Immature natural killer cell (primary cell): ENCODE results near the gene VAMP2. TPM values are rescaled to one million over a fixed set of nuclear protein-coding genes. Genes with fewer than 3 reads are reported as not detected.

ENCODE experiments used
- DNase-seq, 3 donors: peaks; one replicate each; pipeline ENCODE4 v3.0.0; 2022; ENCODE audit warnings: mixed read lengths in 1 of 3
- H3K27ac Mint-ChIP-seq, 6 donors: one replicate each; pipeline ENCODE4 v1.8.0; 2020; ENCODE audit warnings: mixed read lengths in 6 of 6, mild to moderate bottlenecking in 5 of 6, inconsistent platforms in 4 of 6, moderate library complexity in 3 of 6
- H3K27me3 Mint-ChIP-seq, 3 donors: one replicate each; pipeline ENCODE4 v1.8.0; 2020 to 2021; ENCODE audit warnings: low read depth in 3 of 3, mild to moderate bottlenecking in 3 of 3, mixed read lengths in 3 of 3, moderate library complexity in 3 of 3, inconsistent platforms in 1 of 3
- H3K36me3 Mint-ChIP-seq, 3 donors: one replicate each; pipeline ENCODE4 v1.8.0; 2020; ENCODE audit warnings: mixed read lengths in 3 of 3, inconsistent platforms in 2 of 3, mild to moderate bottlenecking in 2 of 3
- H3K4me1 Mint-ChIP-seq, 2 donors: one replicate each; pipeline ENCODE4 v1.8.0; 2020; ENCODE audit warnings: inconsistent platforms in 2 of 2, mild to moderate bottlenecking in 2 of 2, mixed read lengths in 2 of 2, moderate library complexity in 1 of 2
- H3K4me3 Mint-ChIP-seq, 5 donors: one replicate each; pipeline ENCODE4 v1.8.0; 2020; ENCODE audit warnings: mild to moderate bottlenecking in 5 of 5, mixed read lengths in 5 of 5, inconsistent platforms in 3 of 5, moderate library complexity in 3 of 5
- H3K9me3 Mint-ChIP-seq, 6 donors: one replicate each; pipeline ENCODE4 v1.8.0; 2020; ENCODE audit warnings: mild to moderate bottlenecking in 6 of 6, mixed read lengths in 6 of 6, inconsistent platforms in 4 of 6, moderate library complexity in 3 of 6
- polyA plus RNA-seq, 3 donors: library from polyadenylated mRNA; unstranded; fragments of 300-500 nt; fragmentation: Illumina TruSeq; gene quantifications; one replicate each; pipeline ENCODE4 v1.2.3, GENCODE V29; 2021

The VAMP2 gene
- polyA plus RNA-seq, 3 donors from 2014 or later: 33.6 to 93.6 (median 39.5) TPM

DNA sequence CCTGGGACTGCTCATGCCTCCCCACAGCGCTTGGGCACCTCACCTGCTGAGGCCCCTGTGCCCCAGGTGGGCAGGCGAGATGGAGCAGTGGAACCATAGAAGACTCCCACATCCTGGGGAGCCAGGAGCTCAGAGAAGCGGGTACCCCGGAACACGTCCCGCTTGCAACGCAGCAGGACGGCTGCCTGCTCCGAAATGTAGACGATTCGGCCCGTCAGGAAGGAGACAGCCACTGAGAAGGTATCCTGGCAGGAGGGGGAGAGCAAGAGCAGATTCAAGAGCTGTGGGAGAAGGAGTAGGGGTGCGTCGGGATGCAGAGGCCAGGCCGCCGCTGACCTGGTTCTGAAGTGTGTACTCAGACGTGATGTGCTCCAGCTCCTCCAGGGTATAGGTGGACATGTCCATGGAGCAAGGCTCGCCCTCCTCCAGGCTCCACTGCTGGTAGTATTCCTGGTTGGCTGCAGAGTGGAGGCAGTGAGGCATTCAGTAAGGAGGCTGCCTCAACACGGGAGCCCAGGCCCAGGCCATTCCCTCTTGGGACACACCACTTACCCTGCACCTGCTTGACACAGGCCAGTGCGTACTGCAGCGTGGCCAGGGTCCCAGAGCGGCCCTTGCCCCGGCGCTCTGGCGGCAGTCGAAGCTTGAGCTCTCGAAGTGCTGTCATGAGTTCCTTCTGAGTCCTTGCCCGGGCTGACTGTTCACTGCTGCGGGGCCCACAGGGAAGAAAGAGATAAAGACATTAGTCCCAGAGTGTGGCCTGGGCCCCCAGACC lies 13.1 kb downstream of the VAMP2 start:
- Mint-ChIP-seq H3K27ac (peak overlapping the region; percentile 53 to 92 (median 66)), H3K36me3 (peaks cover 4 to 25% (median 12%) of the 10 kb centered on the region in 3 donors), H3K4me1 (peaks cover 9 to 40% of the 10 kb centered on the region in 2 donors), H3K27me3 (peaks cover 54 to 64% (median 59%) of the 10 kb centered on the region in 3 donors), H3K9me3 (peaks cover 0 to 4% (median 0%) of the 10 kb centered on the region in 6 donors), H3K4me3 (peak overlapping the region in 4 of 5 donors; percentile 6 to 53 (median 38))
- no peak for DNase-seq

DNA sequence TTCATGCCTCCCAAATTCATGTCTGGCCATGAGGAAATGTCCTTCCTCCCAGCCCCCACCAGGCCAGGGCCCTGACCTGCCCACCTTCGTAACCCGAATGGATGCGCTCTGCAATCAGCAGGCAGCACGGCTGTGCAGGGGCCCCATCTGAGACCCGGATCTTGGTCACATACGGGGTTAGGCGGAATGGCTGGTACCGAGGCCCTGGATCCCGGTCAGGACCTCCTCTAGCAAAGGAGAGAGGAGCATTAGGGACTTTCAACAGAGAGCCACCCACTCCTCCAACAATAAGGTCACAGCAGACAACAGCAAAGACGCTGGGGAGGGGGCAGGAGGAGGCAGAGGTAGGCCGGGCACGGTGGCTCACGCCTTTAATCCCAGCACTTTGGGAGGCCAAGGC lies 14.2 kb downstream of the VAMP2 start:
- H3K27ac Mint-ChIP-seq: peak overlapping the region in 2 of 6 donors; percentile 30 to 57
- H3K36me3 Mint-ChIP-seq: peaks cover 4 to 31% (median 12%) of the 10 kb centered on the region in 3 donors
- peaks cover 0 to 4% (median 0%) of the 10 kb centered on the region in 6 donors for H3K9me3 Mint-ChIP-seq
- peaks cover 9 to 39% of the 10 kb centered on the region in 2 donors for H3K4me1 Mint-ChIP-seq
- H3K4me3 Mint-ChIP-seq: peak overlapping the region in 1 of 5 donors; percentile 13
- no peak for DNase-seq
- peaks cover 55 to 66% (median 58%) of the 10 kb centered on the region in 3 donors for H3K27me3 Mint-ChIP-seq

- Mint-ChIP-seq H3K27me3 (peaks cover 55 to 69% (median 56%) of the 10 kb centered on the region in 3 donors), H3K9me3 (peaks cover 0 to 4% (median 0%) of the 10 kb centered on the region in 6 donors), H3K36me3 (peaks cover 4 to 31% (median 12%) of the 10 kb centered on the region in 3 donors), H3K27ac (peak overlapping the region in 4 of 6 donors; percentile 42 to 73 (median 59)), H3K4me3 (peak overlapping the region in 1 of 5 donors; percentile 33), H3K4me1 (peaks cover 9 to 33% of the 10 kb centered on the region in 2 donors)
- no peak for DNase-seq
Observed at GRCh38 chr17:8147805-8148404, 14.8 kb downstream of the VAMP2 start.

GRCh38 chr17:8147141-8147804 lies 15.5 kb downstream of the VAMP2 start:
- Mint-ChIP-seq H3K27me3 (peaks cover 55 to 64% (median 56%) of the 10 kb centered on the region in 3 donors), H3K4me3 (peak overlapping the region in 1 of 5 donors; percentile 33), H3K4me1 (peaks cover 9 to 26% of the 10 kb centered on the region in 2 donors), H3K36me3 (peaks cover 4 to 31% (median 12%) of the 10 kb centered on the region in 3 donors), H3K9me3 (peaks cover 0 to 4% (median 0%) of the 10 kb centered on the region in 6 donors), H3K27ac (peak overlapping the region in 3 of 6 donors; percentile 42 to 61 (median 57))
- DNase-seq: no peak

DNA sequence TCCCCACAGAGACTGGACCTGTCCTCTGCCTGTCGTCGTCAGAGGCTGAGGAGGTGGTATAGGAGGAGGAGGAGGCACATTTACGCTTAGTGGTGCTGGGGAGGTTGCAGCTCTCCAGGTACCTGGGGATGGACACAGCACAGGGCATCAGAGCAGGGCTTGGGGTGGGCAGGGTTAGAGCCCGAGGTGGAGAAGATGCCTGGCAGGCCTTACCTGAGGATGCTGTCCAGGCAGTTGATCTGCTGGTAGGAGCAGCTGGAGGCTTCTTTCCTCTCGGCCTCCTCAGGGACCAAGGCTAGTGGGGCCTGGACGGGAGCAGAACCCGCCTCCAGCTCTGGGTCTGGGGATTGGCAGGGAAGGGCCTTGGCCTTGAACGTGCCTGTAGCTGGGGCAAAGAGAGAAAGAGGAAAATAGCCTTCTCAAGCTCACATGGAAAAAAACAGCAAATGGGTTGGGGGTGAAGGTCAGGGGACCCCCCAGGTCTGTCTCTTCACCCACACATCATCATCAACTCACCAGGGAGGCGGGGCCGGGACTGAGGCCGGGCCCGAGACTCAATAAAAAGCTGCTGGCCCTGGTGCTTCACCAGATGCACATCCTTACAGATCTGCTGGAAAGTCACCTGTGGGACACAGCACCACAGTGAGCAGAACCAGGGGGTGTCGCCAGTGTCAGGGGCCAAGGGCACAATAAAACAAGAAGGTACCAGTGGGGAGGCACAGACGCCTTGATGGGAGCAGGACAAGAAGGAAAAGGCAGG lies 16.2 kb downstream of the VAMP2 start:
- no peak for DNase-seq
- Mint-ChIP-seq H3K27me3 (peaks cover 53 to 61% (median 54%) of the 10 kb centered on the region in 3 donors), H3K9me3 (peaks cover 0 to 3% (median 0%) of the 10 kb centered on the region in 6 donors), H3K27ac (peak overlapping the region in 2 of 6 donors; percentile 53 to 57), H3K4me1 (peaks cover 9 to 19% of the 10 kb centered on the region in 2 donors), H3K4me3 (peak overlapping the region in 1 of 5 donors; percentile 33), H3K36me3 (peaks cover 5 to 31% (median 12%) of the 10 kb centered on the region in 3 donors)

DNA sequence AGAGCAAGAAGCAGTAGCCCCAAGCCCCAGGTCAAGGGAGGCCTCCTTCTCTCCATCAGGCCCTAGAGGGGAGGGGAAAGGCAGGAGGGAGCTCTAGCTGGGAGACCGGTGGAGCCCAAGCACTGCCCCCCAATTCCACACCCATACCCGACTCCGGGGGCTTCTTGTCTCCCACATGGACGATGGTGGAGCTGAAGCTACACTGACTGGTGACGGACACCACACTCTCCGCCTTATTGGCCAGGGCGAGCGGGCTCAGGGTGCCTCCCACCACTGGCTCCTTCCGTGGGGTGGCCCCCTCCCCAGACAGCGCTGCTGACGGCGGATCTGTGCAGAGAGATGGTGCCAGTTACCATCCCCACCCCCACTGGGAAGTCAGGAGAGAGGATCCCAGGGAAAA lies 16.9 kb downstream of the VAMP2 start:
- Mint-ChIP-seq H3K27ac (peak overlapping the region in 1 of 6 donors; percentile 53), H3K36me3 (peaks cover 6 to 31% (median 12%) of the 10 kb centered on the region in 3 donors), H3K4me1 (peaks cover 9 to 14% of the 10 kb centered on the region in 2 donors), H3K9me3 (no peaks in the 10 kb centered on the region), H3K4me3 (no peak overlapping the region), H3K27me3 (peaks cover 51 to 58% (median 51%) of the 10 kb centered on the region in 3 donors)
- no peak for DNase-seq

GRCh38 chr17:8144401-8145231 lies 18.1 kb downstream of the VAMP2 start:
- Mint-ChIP-seq H3K4me1 (peaks cover 5% of the 10 kb centered on the region in 2 donors), H3K27ac (no peak overlapping the region), H3K27me3 (peaks cover 46 to 48% (median 48%) of the 10 kb centered on the region in 3 donors), H3K9me3 (no peaks in the 10 kb centered on the region), H3K36me3 (peaks cover 6 to 31% (median 12%) of the 10 kb centered on the region in 3 donors), H3K4me3 (peak overlapping the region in 1 of 5 donors; percentile 17)
- no peak for DNase-seq

DNA sequence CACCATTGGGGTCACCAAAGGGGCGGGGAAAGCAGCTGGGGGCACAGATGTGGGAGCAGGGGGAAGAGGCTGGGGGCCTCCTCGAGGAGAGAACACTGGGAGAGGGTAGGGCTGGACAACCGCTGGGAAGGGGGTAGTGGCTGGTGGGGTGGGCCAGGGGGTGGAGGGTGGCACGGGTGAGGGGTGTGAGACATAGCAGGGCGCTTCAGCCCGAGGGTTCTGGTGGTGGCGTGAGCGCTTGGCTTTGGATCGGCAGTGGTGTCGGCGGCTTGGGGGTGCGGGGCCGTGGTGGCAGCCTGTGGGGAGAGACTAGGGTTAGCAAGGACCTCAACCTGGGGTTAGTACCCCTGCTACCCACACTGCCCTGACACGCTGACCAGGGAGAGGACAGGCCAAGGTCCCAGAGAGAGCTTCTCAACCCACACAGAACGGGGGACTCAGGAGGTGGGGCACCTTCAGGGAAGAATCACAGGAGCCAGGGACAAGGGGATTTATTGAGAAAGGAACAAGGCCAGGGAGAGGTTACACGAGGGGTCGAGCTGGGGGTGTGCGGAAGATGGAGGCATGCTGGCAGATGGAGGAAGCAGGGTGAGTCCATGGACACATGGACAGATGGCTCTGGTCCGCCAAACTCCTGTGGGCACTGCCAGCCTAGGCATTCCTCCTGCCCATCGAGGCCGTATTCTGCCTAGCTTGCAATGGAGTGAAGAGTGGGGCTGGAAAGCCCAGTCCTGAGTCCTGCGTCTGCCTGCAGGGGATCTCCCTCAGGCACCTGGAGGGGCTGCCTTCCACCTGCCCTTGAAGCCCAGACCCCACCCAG lies 19.0 kb downstream of the VAMP2 start:
- Mint-ChIP-seq H3K27me3 (peaks cover 41 to 45% (median 42%) of the 10 kb centered on the region in 3 donors), H3K4me1 (peaks cover 0 to 2% of the 10 kb centered on the region in 2 donors), H3K36me3 (peaks cover 6 to 28% (median 12%) of the 10 kb centered on the region in 3 donors), H3K9me3 (no peaks in the 10 kb centered on the region), H3K4me3 (peak overlapping the region in 1 of 5 donors; percentile 17), H3K27ac (peak overlapping the region in 1 of 6 donors; percentile 78)
- peak in 1 of 3 donors; percentile 23 for DNase-seq

- no peaks in the 10 kb centered on the region for H3K9me3 Mint-ChIP-seq
- H3K4me3 Mint-ChIP-seq: no peak overlapping the region
- peaks cover 36 to 39% (median 37%) of the 10 kb centered on the region in 3 donors for H3K27me3 Mint-ChIP-seq
- peak in 1 of 3 donors; percentile 7 for DNase-seq
- H3K4me1 Mint-ChIP-seq: peaks cover 0 to 2% of the 10 kb centered on the region in 2 donors
- peak overlapping the region in 1 of 6 donors; percentile 78 for H3K27ac Mint-ChIP-seq
- peaks cover 6 to 23% (median 12%) of the 10 kb centered on the region in 3 donors for H3K36me3 Mint-ChIP-seq
Observed at GRCh38 chr17:8142887-8143580, 19.7 kb downstream of the VAMP2 start.

- H3K27me3 Mint-ChIP-seq: peaks cover 32 to 35% (median 35%) of the 10 kb centered on the region in 3 donors
- peaks cover 0 to 2% of the 10 kb centered on the region in 2 donors for H3K4me1 Mint-ChIP-seq
- peak overlapping the region in 1 of 6 donors; percentile 22 for H3K27ac Mint-ChIP-seq
- H3K36me3 Mint-ChIP-seq: peaks cover 6 to 19% (median 8%) of the 10 kb centered on the region in 3 donors
- H3K4me3 Mint-ChIP-seq: no peak overlapping the region
- peak in 1 of 3 donors; percentile 11 for DNase-seq
- H3K9me3 Mint-ChIP-seq: no peaks in the 10 kb centered on the region
Observed at GRCh38 chr17:8142158-8142886, 20.4 kb downstream of the VAMP2 start.
